ENCODE measurements around the gene KLHL17.

The KLHL17 gene

GRCh38 chr1:916173-917075 lies 44.0 kb upstream of the KLHL17 start:
- no peak overlapping the region for H3K27ac ChIP-seq (ENCODE audit: low read depth, low read length)
- WGBS, result 81% methylated on average over 31 of the region's 31 CpGs
- peaks cover 95% of the 10 kb centered on the region for H3K27me3 ChIP-seq (ENCODE audit: insufficient read depth, low read length)

GRCh38 chr1:917076-917459 lies 43.3 kb upstream of the KLHL17 start:
- H3K4me3 ChIP-seq (ENCODE audit: low read length), result no peak overlapping the region
- H3K9ac ChIP-seq (ENCODE audit: low read depth, low read length), result 0 out of 2 replicates have a peak overlapping the region, but pooled peaks have one; percentile 8
- H3K4me1 ChIP-seq (ENCODE audit: insufficient read depth, low read length), result peaks cover 9% of the 10 kb centered on the region
- H3K27ac ChIP-seq (ENCODE audit: low read depth, low read length), result no peak overlapping the region
- H3K36me3 ChIP-seq (ENCODE audit: insufficient read depth, low read length), result no peaks in the 10 kb centered on the region
- H3K27me3 ChIP-seq (ENCODE audit: insufficient read depth, low read length), result peaks cover 96% of the 10 kb centered on the region
- H3K9me3 ChIP-seq (ENCODE audit: insufficient read depth, low read depth, low read length), result no peaks in the 10 kb centered on the region
- WGBS, result 71% methylated on average over 7 of the region's 7 CpGs

More at GRCh38 chr1:916173-917075, 44.0 kb upstream of the KLHL17 start:
- Histone ChIP-seq H3K9me3 (ENCODE audit: insufficient read depth, low read depth, low read length) (no peaks in the 10 kb centered on the region), H3K9ac (ENCODE audit: low read depth, low read length) (no peak overlapping the region), H3K4me3 (ENCODE audit: low read length) (no peak overlapping the region), H3K36me3 (ENCODE audit: insufficient read depth, low read length) (no peaks in the 10 kb centered on the region), H3K4me1 (ENCODE audit: insufficient read depth, low read length) (peaks cover 9% of the 10 kb centered on the region)

- peaks cover 9% of the 10 kb centered on the region for H3K4me1 ChIP-seq (ENCODE audit: insufficient read depth, low read length)
- no peak overlapping the region for H3K4me3 ChIP-seq (ENCODE audit: low read length)
- H3K36me3 ChIP-seq (ENCODE audit: insufficient read depth, low read length), result no peaks in the 10 kb centered on the region
- no peak overlapping the region for H3K27ac ChIP-seq (ENCODE audit: low read depth, low read length)
- H3K9ac ChIP-seq (ENCODE audit: low read depth, low read length), result 0 out of 2 replicates have a peak overlapping the region, but pooled peaks have one; percentile 8
- H3K27me3 ChIP-seq (ENCODE audit: insufficient read depth, low read length), result peaks cover 96% of the 10 kb centered on the region
- no peaks in the 10 kb centered on the region for H3K9me3 ChIP-seq (ENCODE audit: insufficient read depth, low read depth, low read length)
- WGBS, result 83% methylated on average over 22 of the region's 22 CpGs
Observed at GRCh38 chr1:917466-918091, 42.8 kb upstream of the KLHL17 start.

GRCh38 chr1:918353-918752 lies 42.0 kb upstream of the KLHL17 start:
- H3K27me3 ChIP-seq (ENCODE audit: insufficient read depth, low read length), result peaks cover 97% of the 10 kb centered on the region
- H3K4me1 ChIP-seq (ENCODE audit: insufficient read depth, low read length), result peaks cover 9% of the 10 kb centered on the region
- H3K36me3 ChIP-seq (ENCODE audit: insufficient read depth, low read length), result no peaks in the 10 kb centered on the region

GRCh38 chr1:918843-919242 lies 41.5 kb upstream of the KLHL17 start:
- H3K27me3 ChIP-seq (ENCODE audit: insufficient read depth, low read length), result peaks cover 97% of the 10 kb centered on the region
- H3K27ac ChIP-seq (ENCODE audit: low read depth, low read length), result no peak overlapping the region
- WGBS, result 90% methylated on average over 6 of the region's 6 CpGs
- H3K9ac ChIP-seq (ENCODE audit: low read depth, low read length), result no peak overlapping the region
- no peaks in the 10 kb centered on the region for H3K36me3 ChIP-seq (ENCODE audit: insufficient read depth, low read length)
- no peak overlapping the region for H3K4me3 ChIP-seq (ENCODE audit: low read length)
- peaks cover 9% of the 10 kb centered on the region for H3K4me1 ChIP-seq (ENCODE audit: insufficient read depth, low read length)
- no peaks in the 10 kb centered on the region for H3K9me3 ChIP-seq (ENCODE audit: insufficient read depth, low read depth, low read length)

More at GRCh38 chr1:918353-918752, 42.0 kb upstream of the KLHL17 start:
- WGBS, result 90% methylated on average over 15 of the region's 15 CpGs
- Histone ChIP-seq H3K27ac (ENCODE audit: low read depth, low read length) (no peak overlapping the region), H3K4me3 (ENCODE audit: low read length) (no peak overlapping the region), H3K9me3 (ENCODE audit: insufficient read depth, low read depth, low read length) (no peaks in the 10 kb centered on the region), H3K9ac (ENCODE audit: low read depth, low read length) (no peak overlapping the region)

- 86% methylated on average over 29 of the region's 29 CpGs for WGBS
- H3K4me1 ChIP-seq (ENCODE audit: insufficient read depth, low read length), result peaks cover 9% of the 10 kb centered on the region
- H3K9me3 ChIP-seq (ENCODE audit: insufficient read depth, low read depth, low read length), result no peaks in the 10 kb centered on the region
- H3K36me3 ChIP-seq (ENCODE audit: insufficient read depth, low read length), result no peaks in the 10 kb centered on the region
- H3K27ac ChIP-seq (ENCODE audit: low read depth, low read length), result no peak overlapping the region
- peaks cover 97% of the 10 kb centered on the region for H3K27me3 ChIP-seq (ENCODE audit: insufficient read depth, low read length)
- H3K4me3 ChIP-seq (ENCODE audit: low read length), result no peak overlapping the region
- no peak overlapping the region for H3K9ac ChIP-seq (ENCODE audit: low read depth, low read length)
Observed at GRCh38 chr1:919271-919872, 41.0 kb upstream of the KLHL17 start.

GRCh38 chr1:920010-920409 lies 40.4 kb upstream of the KLHL17 start:
- Histone ChIP-seq H3K4me1 (ENCODE audit: insufficient read depth, low read length) (peaks cover 9% of the 10 kb centered on the region), H3K9me3 (ENCODE audit: insufficient read depth, low read depth, low read length) (no peaks in the 10 kb centered on the region), H3K9ac (ENCODE audit: low read depth, low read length) (no peak overlapping the region), H3K4me3 (ENCODE audit: low read length) (no peak overlapping the region), H3K36me3 (ENCODE audit: insufficient read depth, low read length) (no peaks in the 10 kb centered on the region), H3K27ac (ENCODE audit: low read depth, low read length) (no peak overlapping the region), H3K27me3 (ENCODE audit: insufficient read depth, low read length) (peaks cover 100% of the 10 kb centered on the region)
- 85% methylated on average over 23 of the region's 23 CpGs for WGBS

- H3K4me3 ChIP-seq (ENCODE audit: low read length), result no peak overlapping the region; the same call in 1 of the 2 replicates
- H3K4me1 ChIP-seq (ENCODE audit: insufficient read depth, low read length), result peaks cover 9% of the 10 kb centered on the region
- no peaks in the 10 kb centered on the region for H3K9me3 ChIP-seq (ENCODE audit: insufficient read depth, low read depth, low read length)
- no peak overlapping the region for H3K9ac ChIP-seq (ENCODE audit: low read depth, low read length)
- peaks cover 100% of the 10 kb centered on the region for H3K27me3 ChIP-seq (ENCODE audit: insufficient read depth, low read length)
- no peak overlapping the region for H3K27ac ChIP-seq (ENCODE audit: low read depth, low read length)
- no peaks in the 10 kb centered on the region for H3K36me3 ChIP-seq (ENCODE audit: insufficient read depth, low read length)
- WGBS, result 57% methylated on average over 13 of the region's 13 CpGs
Observed at GRCh38 chr1:920521-920920, 39.9 kb upstream of the KLHL17 start.

GRCh38 chr1:921011-921837 lies 39.2 kb upstream of the KLHL17 start:
- Histone ChIP-seq H3K36me3 (ENCODE audit: insufficient read depth, low read length) (no peaks in the 10 kb centered on the region), H3K27ac (ENCODE audit: low read depth, low read length) (no peak overlapping the region), H3K4me1 (ENCODE audit: insufficient read depth, low read length) (peaks cover 9% of the 10 kb centered on the region), H3K9ac (ENCODE audit: low read depth, low read length) (no peak overlapping the region), H3K27me3 (ENCODE audit: insufficient read depth, low read length) (peaks cover 100% of the 10 kb centered on the region), H3K4me3 (ENCODE audit: low read length) (peak overlapping the region; percentile 28; the same call in 1 of the 2 replicates), H3K9me3 (ENCODE audit: insufficient read depth, low read depth, low read length) (no peaks in the 10 kb centered on the region)
- WGBS, result 30% methylated on average over 38 of the region's 38 CpGs

GRCh38 chr1:923131-923990 lies 37.0 kb upstream of the KLHL17 start, which contains the start of gene SAMD11:
Gene SAMD11 (plus strand): TSS chr1:923923. CDS start chr1:924432, 509 bp downstream.
- H3K27me3 ChIP-seq (ENCODE audit: insufficient read depth, low read length), result peaks cover 100% of the 10 kb centered on the region
- no peaks in the 10 kb centered on the region for H3K36me3 ChIP-seq (ENCODE audit: insufficient read depth, low read length)
- no peaks in the 10 kb centered on the region for H3K9me3 ChIP-seq (ENCODE audit: insufficient read depth, low read depth, low read length)
- no peak within 1 kb of the TSS; the same call in 1 of the 2 replicates for H3K9ac ChIP-seq (ENCODE audit: low read depth, low read length)
- peaks cover 9% of the 10 kb centered on the region for H3K4me1 ChIP-seq (ENCODE audit: insufficient read depth, low read length)
- no peak within 1 kb of the TSS for H3K27ac ChIP-seq (ENCODE audit: low read depth, low read length)
- WGBS, result 3% methylated on average over 72 of the region's 72 CpGs
- H3K4me3 ChIP-seq (ENCODE audit: low read length), result peak within 1 kb of the TSS; percentile 45
